ENCODE results near the gene YY1. TPM values are rescaled to one million over a fixed set of nuclear protein-coding genes. Genes with fewer than 3 reads are reported as not detected.

The YY1 gene
- total and polyA plus RNA-seq, 2 donors from 2014 or later = 34.2 to 60.4 TPM

DNA sequence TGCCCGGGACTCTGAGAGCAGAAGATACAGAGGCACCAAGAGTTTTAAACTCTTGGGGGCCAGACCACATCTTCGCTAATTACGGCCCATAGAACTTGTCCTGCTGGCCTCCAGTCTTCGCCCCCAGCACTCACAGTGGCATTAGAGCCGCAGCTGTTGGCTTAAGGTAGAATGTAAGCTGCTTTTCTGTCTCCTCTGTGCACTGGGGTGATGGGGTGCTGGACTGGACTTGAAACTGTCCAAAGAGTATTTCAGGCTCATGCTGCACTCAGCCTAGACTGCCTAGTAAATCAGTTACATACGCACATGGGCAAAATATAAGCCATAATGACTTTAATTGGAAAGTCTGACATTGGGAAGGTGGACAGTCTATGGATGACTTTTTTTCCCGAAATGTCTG, 29.0 kb downstream of the YY1 start:
- no peaks in the 10 kb centered on the region for H3K9me3 ChIP-seq (ENCODE audit: control insufficient read depth in 2 of 3, insufficient read depth in 1 of 3, low read length in 3 of 3)
- DNase-seq (no peak), FAIRE-seq (no peak)
- H3K4me3 ChIP-seq (ENCODE audit: low read length in 3 of 3) = no peak overlapping the region
- H3K27ac ChIP-seq (ENCODE audit: low read depth in 2 of 2, low read length in 2 of 2) = peak overlapping the region in 1 of 2 donors; percentile 8
- peaks cover 0 to 16% (median 11%) of the 10 kb centered on the region in 3 donors for H3K4me1 ChIP-seq (ENCODE audit: control insufficient read depth in 2 of 3, insufficient read depth in 2 of 3, low read depth in 1 of 3, low read length in 3 of 3)
- H3K27me3 ChIP-seq (ENCODE audit: control insufficient read depth, insufficient read depth, low read length) = no peaks in the 10 kb centered on the region
- intact Hi-C loops (cut with DNase I) = no loop called here
- no peak overlapping the region for H3K9ac ChIP-seq (ENCODE audit: low read length in 3 of 3)
- TF ChIP-seq, protein P1, sequence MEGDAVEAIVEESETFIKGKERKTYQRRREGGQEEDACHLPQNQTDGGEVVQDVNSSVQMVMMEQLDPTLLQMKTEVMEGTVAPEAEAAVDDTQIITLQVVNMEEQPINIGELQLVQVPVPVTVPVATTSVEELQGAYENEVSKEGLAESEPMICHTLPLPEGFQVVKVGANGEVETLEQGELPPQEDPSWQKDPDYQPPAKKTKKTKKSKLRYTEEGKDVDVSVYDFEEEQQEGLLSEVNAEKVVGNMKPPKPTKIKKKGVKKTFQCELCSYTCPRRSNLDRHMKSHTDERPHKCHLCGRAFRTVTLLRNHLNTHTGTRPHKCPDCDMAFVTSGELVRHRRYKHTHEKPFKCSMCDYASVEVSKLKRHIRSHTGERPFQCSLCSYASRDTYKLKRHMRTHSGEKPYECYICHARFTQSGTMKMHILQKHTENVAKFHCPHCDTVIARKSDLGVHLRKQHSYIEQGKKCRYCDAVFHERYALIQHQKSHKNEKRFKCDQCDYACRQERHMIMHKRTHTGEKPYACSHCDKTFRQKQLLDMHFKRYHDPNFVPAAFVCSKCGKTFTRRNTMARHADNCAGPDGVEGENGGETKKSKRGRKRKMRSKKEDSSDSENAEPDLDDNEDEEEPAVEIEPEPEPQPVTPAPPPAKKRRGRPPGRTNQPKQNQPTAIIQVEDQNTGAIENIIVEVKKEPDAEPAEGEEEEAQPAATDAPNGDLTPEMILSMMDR (IDR thresholded peaks at IDR 0.05; ENCODE audit: borderline replicate concordance, extremely low read depth, insufficient read depth) = no peak
- peaks cover 2 to 8% (median 2%) of the 10 kb centered on the region in 3 donors for H3K36me3 ChIP-seq (ENCODE audit: control insufficient read depth in 2 of 3, insufficient read depth in 3 of 3, low read length in 3 of 3)

DNA sequence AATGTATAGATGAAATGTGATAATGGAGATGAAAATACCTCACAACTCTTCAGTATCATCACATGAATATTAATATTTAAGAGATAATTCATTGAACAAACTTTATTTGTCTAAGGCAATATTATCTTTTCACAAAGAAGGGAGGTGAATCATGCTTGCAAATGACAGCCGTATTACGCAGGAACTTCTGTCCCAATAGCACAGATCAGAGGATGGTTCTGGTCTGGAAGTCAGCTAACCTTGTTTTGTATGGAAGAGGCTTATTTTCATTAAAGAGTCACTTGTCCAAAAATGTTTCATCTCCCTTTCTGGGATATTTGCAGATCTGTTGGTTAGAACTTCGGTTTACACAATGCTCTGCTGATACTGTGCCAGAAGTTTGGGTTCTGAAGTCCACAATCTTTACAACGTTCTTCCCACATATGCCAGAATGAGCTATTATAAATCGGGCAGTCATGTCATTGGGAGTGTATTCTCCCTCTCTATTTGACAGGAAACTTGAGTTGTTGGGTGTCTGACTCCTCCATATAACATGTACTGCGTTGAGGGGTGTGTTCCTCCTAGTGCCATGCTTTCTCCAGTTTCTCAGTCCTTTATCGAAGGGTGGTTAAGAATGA, 29.8 kb downstream of the YY1 start:
- peaks cover 0 to under 1% (median 0%) of the 10 kb centered on the region in 3 donors for H3K36me3 ChIP-seq (ENCODE audit: control insufficient read depth in 2 of 3, insufficient read depth in 3 of 3, low read length in 3 of 3)
- no peak for FAIRE-seq
- DNase-seq = no peak
- H3K9me3 ChIP-seq (ENCODE audit: control insufficient read depth in 2 of 3, insufficient read depth in 1 of 3, low read length in 3 of 3) = no peaks in the 10 kb centered on the region
- intact Hi-C loops (cut with DNase I) = no loop called here
- H3K4me1 ChIP-seq (ENCODE audit: control insufficient read depth in 2 of 3, insufficient read depth in 2 of 3, low read depth in 1 of 3, low read length in 3 of 3) = peaks cover 0 to 16% (median 11%) of the 10 kb centered on the region in 3 donors
- no peak overlapping the region for H3K9ac ChIP-seq (ENCODE audit: low read length in 3 of 3)
- no peak overlapping the region for H3K4me3 ChIP-seq (ENCODE audit: low read length in 3 of 3)
- H3K27ac ChIP-seq (ENCODE audit: low read depth in 2 of 2, low read length in 2 of 2) = no peak overlapping the region
- H3K27me3 ChIP-seq (ENCODE audit: control insufficient read depth, insufficient read depth, low read length) = no peaks in the 10 kb centered on the region
- TF ChIP-seq, protein P1 (IDR thresholded peaks at IDR 0.05; ENCODE audit: borderline replicate concordance, extremely low read depth, insufficient read depth) = no peak

DNA sequence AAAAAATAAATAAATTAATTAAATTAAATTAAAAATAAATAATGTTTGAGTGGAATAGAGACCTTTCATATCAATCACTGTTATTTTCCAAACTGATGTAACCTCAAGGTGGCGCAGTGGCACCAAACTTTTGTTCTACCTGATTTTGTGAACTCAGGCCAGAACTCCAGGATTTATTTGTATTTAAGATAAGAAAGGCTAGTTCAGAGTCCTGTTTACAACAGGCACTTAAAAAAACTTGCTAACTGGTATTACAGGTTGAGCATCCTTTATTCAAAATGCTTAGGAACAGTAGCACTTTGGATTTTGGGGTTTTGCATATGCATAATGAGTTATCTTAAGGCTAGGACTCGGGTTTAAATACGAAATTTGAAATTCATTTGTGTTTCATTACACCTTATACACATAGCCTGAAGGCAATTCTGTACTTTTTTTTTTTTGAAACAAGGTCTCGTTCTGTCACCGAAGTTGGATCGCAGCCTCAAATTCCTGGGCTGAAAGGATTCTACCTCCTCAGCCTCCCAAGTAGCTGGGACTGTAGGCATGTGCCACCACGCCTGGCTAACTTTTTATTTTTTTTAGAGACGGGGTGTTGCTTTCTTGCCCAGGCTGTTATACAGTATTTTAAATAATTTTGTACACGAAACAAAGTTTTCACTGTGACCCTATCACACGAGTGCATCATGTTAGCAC, 32.4 kb downstream of the YY1 start:
- TF ChIP-seq, protein P1 (IDR thresholded peaks at IDR 0.05; ENCODE audit: borderline replicate concordance, extremely low read depth, insufficient read depth) = peak; percentile 43
- H3K9me3 ChIP-seq (ENCODE audit: control insufficient read depth in 2 of 3, insufficient read depth in 1 of 3, low read length in 3 of 3) = no peaks in the 10 kb centered on the region
- FAIRE-seq = no peak
- H3K4me1 ChIP-seq (ENCODE audit: control insufficient read depth in 2 of 3, insufficient read depth in 2 of 3, low read depth in 1 of 3, low read length in 3 of 3) = peaks cover 0 to 16% (median 11%) of the 10 kb centered on the region in 3 donors
- no peak overlapping the region for H3K4me3 ChIP-seq (ENCODE audit: low read length in 3 of 3)
- H3K9ac ChIP-seq (ENCODE audit: low read length in 3 of 3) = peak overlapping the region in 1 of 3 donors; percentile 36
- intact Hi-C loops (cut with DNase I) = no loop called here
- no peaks in the 10 kb centered on the region for H3K27me3 ChIP-seq (ENCODE audit: control insufficient read depth, insufficient read depth, low read length)
- peaks cover 0 to 2% (median under 1%) of the 10 kb centered on the region in 3 donors for H3K36me3 ChIP-seq (ENCODE audit: control insufficient read depth in 2 of 3, insufficient read depth in 3 of 3, low read length in 3 of 3)
- DNase-seq = peak in 2 of 5 donors; percentile 36 to 47
- H3K27ac ChIP-seq (ENCODE audit: low read depth in 2 of 2, low read length in 2 of 2) = no peak overlapping the region
